Activated T-helper 2 cell treated with anti-CD3 and anti-CD28 coated beads, Interferon-gamma antibody, Interleukin-2, Interleukin-4, amounts not matched to agents 10 μg/mL and 5 μg/mL and 100 μg/mL, durations not matched to agents 14 hours and 24 hours and 36 hours (primary cell): ENCODE measurements around the gene LOXL1. TPM values are rescaled to one million over a fixed set of nuclear protein-coding genes. Genes with fewer than 3 reads are reported as not detected.

Experiments used
- DNase-seq: peaks from one replicate; pipeline ENCODE4 v3.0.0; 2021; ENCODE audit warnings: low spot score
- H3K27ac Mint-ChIP-seq: one replicate; pipeline ENCODE4 v1.8.0; 2021; ENCODE audit warnings: mixed read lengths
- H3K27me3 Mint-ChIP-seq: one replicate; pipeline ENCODE4 v1.8.0; 2021; ENCODE audit warnings: low read depth, mixed read lengths
- H3K36me3 Mint-ChIP-seq: one replicate; pipeline ENCODE4 v1.8.0; 2021; ENCODE audit warnings: low read depth, mixed read lengths
- H3K4me1 Mint-ChIP-seq: one replicate; pipeline ENCODE4 v1.8.0; 2021; ENCODE audit warnings: low read depth, mixed read lengths
- H3K4me3 Mint-ChIP-seq: one replicate; pipeline ENCODE4 v1.8.0; 2021; ENCODE audit warnings: low read depth, mild to moderate bottlenecking, moderate library complexity, mixed read lengths
- H3K9me3 Mint-ChIP-seq: one replicate; pipeline ENCODE4 v1.8.0; 2021; ENCODE audit warnings: mixed read lengths
- intact Hi-C: fragments of 100-400 bp; cut with micrococcal nuclease; formaldehyde crosslinking; loops from one replicate; pipeline ENCODE4 v1.15.1; 2023
- total RNA-seq: library from RNA; stranded (reverse); gene quantifications from 2 replicates; pipeline ENCODE4 v1.2.3, GENCODE V29; 2022

The LOXL1 gene
- total RNA-seq, 1 donor from 2014 or later, result 0.84 TPM

DNA sequence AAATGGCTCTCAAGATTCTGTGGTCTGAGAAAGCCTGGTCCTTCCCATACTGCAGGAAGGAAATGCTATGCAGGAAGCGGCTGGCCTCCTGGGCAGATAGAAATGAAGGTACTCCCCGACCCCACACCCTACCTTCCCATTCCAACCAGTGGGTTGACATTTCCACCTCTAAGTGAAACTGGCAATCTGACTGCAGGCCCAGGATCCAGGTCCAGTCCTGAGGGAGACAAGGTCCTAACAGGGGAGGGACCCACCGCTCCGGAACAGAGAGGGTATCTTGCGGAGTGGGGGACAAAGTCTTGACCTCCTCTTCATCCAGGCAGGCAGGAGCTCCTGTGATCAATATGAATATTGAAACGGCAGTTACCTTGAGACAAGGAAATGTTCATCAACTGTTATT, 6.6 kb upstream of the LOXL1 start:
- no peak overlapping the region for H3K4me3 Mint-ChIP-seq
- DNase-seq, result no peak
- peaks cover 27% of the 10 kb centered on the region for H3K4me1 Mint-ChIP-seq
- peaks cover 12% of the 10 kb centered on the region for H3K9me3 Mint-ChIP-seq
- peaks cover 21% of the 10 kb centered on the region for H3K36me3 Mint-ChIP-seq
- no peak overlapping the region for H3K27ac Mint-ChIP-seq
- H3K27me3 Mint-ChIP-seq, result no peaks in the 10 kb centered on the region
- intact Hi-C loops, result no loop called here

DNA sequence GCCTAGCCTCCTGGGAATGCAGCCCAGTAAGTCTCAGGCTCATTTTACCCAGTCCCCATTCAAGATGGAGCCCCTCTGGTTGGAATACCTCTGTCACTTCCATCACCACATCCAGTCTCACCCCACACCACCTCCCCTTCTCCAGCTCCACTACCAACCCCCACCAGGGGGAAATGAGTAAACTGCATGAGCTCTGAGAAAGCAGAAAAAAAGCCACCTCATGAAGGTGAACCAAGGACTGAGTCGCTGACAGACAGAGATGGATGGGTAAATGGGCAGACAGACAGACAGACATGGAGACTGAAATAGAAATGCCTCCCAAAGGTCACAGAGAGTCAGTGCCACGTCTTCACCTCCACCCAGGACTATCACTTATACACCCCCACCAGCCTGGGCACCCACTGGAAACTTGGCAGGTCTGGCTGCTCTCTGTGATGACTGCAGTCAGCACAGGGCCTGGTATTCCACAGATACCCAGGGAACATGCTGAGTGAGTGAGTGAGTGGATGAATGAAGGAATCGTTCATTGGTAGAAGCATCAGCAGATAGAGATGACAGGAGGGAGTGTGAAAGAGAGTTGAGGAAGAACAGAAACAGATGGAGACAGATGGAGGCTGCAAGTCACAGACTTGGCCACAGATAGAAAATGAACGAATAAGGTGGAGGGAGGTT, 4.9 kb upstream of the LOXL1 start:
- Mint-ChIP-seq H3K27ac (no peak overlapping the region), H3K36me3 (peaks cover 15% of the 10 kb centered on the region), H3K9me3 (peaks cover 12% of the 10 kb centered on the region), H3K27me3 (peaks cover 7% of the 10 kb centered on the region), H3K4me3 (no peak overlapping the region), H3K4me1 (peaks cover 27% of the 10 kb centered on the region)
- DNase-seq, result no peak
- intact Hi-C loops, result no loop called here

DNA sequence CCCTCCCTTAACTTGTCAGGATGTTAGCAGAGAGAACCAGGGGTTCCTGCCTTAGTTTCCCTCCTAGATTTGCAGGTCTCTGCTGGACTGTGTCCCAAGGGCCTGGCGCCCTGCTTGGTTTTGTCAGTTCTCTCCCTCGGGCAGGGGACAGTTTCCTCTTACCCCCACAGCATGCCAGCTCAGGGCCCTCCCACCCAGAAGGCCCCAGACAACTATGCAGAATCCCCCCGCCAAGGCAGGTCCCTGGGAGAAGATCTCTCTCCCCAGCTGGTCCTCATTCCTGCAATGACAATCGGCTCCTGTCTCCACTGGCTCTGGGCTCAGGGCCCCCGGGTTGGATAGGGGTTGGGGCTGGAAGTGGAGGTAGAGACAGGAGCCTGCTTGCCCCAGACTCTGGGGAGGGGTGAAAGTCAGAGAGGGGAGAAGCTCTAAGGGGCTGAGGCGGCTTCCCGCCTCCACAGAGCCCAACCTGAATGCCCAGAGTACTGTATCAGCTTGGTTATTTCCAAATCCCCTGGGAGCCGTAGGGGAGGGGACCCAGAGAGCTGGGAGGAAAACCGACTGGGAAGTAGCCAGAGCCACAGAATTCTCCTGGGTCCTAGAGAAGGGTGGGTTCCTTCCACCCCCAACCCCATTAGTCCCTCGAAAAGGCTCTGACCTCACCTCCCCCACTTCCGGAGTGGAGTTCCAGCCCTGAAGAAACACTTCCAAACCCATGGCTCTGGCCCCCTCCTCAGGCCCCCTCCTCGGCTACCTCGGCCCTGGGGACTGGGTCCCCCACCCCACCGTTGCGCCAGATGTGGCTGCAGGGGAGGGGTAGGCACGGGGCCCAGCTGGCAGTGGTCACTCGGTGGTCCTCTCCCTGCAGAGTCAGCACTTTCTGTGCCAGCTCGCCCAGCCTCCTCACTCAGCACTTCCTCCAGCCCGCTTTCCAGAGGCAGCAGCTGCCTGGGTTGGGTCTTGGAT, 3.8 kb upstream of the LOXL1 start:
- Mint-ChIP-seq H3K4me3 (no peak overlapping the region), H3K27me3 (peaks cover 7% of the 10 kb centered on the region), H3K27ac (no peak overlapping the region), H3K9me3 (peaks cover 12% of the 10 kb centered on the region), H3K36me3 (peaks cover 13% of the 10 kb centered on the region), H3K4me1 (peaks cover 27% of the 10 kb centered on the region)
- intact Hi-C loops, result no loop called here
- no peak for DNase-seq

DNA sequence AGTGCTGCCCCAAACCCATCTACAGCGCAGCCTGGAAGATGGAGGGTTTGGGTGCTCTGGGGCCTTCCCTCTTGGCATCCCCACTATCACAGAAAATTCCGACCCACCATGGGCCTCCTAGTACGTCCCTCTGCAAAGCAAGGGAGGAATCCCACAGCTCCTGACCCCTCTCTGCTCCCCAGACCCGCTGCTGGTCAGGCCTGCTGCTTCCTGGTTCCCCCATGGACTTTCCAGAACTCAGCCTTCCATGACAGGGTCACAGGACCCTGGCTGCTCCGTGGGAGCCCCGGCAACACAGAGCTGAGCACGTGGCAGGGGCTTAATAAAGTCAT, 3.1 kb upstream of the LOXL1 start:
- H3K9me3 Mint-ChIP-seq, result peaks cover 7% of the 10 kb centered on the region
- DNase-seq, result no peak
- H3K27me3 Mint-ChIP-seq, result peaks cover 7% of the 10 kb centered on the region
- no peak overlapping the region for H3K27ac Mint-ChIP-seq
- H3K4me3 Mint-ChIP-seq, result no peak overlapping the region
- intact Hi-C loops, result no loop called here
- peaks cover 28% of the 10 kb centered on the region for H3K4me1 Mint-ChIP-seq
- peaks cover 7% of the 10 kb centered on the region for H3K36me3 Mint-ChIP-seq

DNA sequence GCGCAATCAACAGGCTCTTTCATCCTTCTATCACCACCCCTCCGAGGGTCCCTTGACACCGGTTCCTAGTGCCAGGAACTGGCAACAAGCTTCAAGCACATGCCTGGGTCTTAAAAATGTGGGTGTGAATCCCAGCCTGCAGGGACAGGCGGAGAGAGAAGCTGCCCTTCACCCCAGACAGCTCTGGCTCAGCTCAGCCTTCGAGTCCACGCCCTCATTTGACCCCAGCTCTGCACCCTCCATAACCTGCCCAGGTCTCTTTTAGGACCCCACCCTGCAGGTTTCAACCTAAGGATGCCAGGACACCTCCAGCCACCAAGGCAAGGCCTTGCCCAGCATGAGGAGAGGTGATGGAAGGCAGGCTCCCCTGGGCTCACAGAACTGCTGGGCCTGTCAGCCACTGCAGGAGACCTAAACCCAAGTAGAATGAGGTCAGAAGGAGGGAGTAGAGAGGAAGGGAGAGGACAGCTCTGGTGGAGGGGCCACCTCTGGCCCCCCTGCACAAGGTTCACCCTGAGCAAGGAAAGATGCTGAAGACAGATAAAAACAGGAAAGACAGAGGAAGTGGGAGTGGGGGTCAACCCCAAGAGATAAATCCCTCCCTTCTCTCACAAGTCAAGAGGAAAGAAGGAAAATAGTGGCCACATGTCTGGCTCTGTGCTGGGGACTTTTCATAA, 2.6 kb upstream of the LOXL1 start:
- peak overlapping the region; percentile 62 for H3K27ac Mint-ChIP-seq
- peaks cover 9% of the 10 kb centered on the region for H3K27me3 Mint-ChIP-seq
- peaks cover 30% of the 10 kb centered on the region for H3K4me1 Mint-ChIP-seq
- intact Hi-C loops, result loop anchor here (2.0 kb wide), 1 partner anchor 41 kb away; no protein-coding TSS in a partner anchor
- peaks cover 5% of the 10 kb centered on the region for H3K36me3 Mint-ChIP-seq
- H3K4me3 Mint-ChIP-seq, result no peak overlapping the region
- no peak for DNase-seq
- H3K9me3 Mint-ChIP-seq, result peaks cover 5% of the 10 kb centered on the region

DNA sequence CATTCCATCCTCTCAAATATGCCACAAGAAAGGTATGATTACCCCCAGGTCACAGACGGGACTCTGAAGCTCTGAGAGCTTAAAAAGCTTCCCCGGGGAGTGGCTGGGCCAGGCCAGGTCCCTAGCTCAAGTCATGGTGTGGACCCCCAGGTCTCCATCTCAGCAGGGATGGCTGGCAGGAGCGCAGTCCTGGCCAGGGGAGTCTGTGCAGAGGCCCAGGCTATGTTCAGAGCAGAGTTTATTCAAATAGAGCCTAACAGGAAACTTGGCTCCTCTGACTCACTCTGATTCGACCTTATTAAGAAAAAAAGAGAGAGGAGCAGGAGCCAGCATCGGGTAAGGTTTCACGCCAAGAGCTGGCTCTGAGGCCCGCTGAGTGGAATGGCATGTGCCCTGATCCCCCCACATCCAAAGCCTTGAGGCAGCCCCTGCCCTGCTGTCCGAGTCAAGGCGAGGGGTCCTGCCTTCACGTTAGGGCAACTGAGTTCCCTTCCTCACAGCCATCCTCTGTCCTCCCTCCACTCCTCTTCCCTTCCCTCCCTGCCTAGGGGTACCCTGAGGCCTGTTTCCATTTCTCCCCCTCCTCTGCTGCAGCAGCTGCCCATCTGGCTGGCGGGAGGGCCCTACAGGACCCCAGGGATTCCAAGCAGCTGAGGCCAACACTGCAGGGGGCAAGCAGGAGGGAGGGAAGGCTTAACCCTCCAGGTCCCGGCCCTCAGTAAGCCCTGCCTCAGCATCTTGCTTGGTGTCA, 1.9 kb upstream of the LOXL1 start:
- peaks cover 33% of the 10 kb centered on the region for H3K4me1 Mint-ChIP-seq
- H3K36me3 Mint-ChIP-seq, result no peaks in the 10 kb centered on the region
- intact Hi-C loops, result loop anchor here (2.0 kb wide), 1 partner anchor 40 kb away; no protein-coding TSS in a partner anchor
- no peaks in the 10 kb centered on the region for H3K9me3 Mint-ChIP-seq
- no peak for DNase-seq
- no peak overlapping the region for H3K4me3 Mint-ChIP-seq
- H3K27ac Mint-ChIP-seq, result peak overlapping the region; percentile 62
- peaks cover 9% of the 10 kb centered on the region for H3K27me3 Mint-ChIP-seq

DNA sequence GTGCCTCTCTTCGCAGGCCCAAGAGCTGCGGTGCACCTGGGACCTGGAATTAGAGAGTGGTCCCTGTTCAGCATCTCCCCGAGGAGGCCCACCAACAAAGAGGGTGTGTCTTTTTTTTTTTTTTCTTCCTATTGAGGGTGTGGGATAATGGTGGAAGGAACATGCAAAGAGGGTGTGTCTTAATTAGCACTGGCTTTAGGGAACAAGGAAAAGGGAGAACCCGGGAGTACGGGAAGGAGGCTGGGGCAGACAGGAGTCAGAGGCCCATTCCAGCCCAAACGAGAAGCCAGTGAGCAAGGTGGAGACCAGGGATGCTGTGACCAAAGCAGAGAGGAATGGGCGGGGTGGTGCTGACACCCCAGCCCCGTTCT, 429 bp upstream of the LOXL1 start:
- no peak for DNase-seq
- H3K4me1 Mint-ChIP-seq, result peaks cover 29% of the 10 kb centered on the region
- intact Hi-C loops, result loop anchor here (2.0 kb wide), 1 partner anchor 39 kb away; no protein-coding TSS in a partner anchor
- peak overlapping the region; percentile 50 for H3K4me3 Mint-ChIP-seq
- H3K27me3 Mint-ChIP-seq, result peaks cover 9% of the 10 kb centered on the region
- H3K27ac Mint-ChIP-seq, result no peak overlapping the region
- H3K36me3 Mint-ChIP-seq, result no peaks in the 10 kb centered on the region
- no peaks in the 10 kb centered on the region for H3K9me3 Mint-ChIP-seq

DNA sequence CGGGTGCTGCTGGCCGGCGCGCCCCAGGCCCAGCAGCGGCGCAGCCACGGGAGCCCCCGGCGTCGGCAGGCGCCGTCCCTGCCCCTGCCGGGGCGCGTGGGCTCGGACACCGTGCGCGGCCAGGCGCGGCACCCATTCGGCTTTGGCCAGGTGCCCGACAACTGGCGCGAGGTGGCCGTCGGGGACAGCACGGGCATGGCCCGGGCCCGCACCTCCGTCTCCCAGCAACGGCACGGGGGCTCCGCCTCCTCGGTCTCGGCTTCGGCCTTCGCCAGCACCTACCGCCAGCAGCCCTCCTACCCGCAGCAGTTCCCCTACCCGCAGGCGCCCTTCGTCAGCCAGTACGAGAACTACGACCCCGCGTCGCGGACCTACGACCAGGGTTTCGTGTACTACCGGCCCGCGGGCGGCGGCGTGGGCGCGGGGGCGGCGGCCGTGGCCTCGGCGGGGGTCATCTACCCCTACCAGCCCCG, 777 bp downstream of the LOXL1 start:
- peaks cover 20% of the 10 kb centered on the region for H3K4me1 Mint-ChIP-seq
- peak overlapping the region; percentile 39 for H3K4me3 Mint-ChIP-seq
- no peak for DNase-seq
- intact Hi-C loops, result no loop called here
- no peaks in the 10 kb centered on the region for H3K9me3 Mint-ChIP-seq
- no peaks in the 10 kb centered on the region for H3K36me3 Mint-ChIP-seq
- no peak overlapping the region for H3K27ac Mint-ChIP-seq
- peaks cover 9% of the 10 kb centered on the region for H3K27me3 Mint-ChIP-seq

DNA sequence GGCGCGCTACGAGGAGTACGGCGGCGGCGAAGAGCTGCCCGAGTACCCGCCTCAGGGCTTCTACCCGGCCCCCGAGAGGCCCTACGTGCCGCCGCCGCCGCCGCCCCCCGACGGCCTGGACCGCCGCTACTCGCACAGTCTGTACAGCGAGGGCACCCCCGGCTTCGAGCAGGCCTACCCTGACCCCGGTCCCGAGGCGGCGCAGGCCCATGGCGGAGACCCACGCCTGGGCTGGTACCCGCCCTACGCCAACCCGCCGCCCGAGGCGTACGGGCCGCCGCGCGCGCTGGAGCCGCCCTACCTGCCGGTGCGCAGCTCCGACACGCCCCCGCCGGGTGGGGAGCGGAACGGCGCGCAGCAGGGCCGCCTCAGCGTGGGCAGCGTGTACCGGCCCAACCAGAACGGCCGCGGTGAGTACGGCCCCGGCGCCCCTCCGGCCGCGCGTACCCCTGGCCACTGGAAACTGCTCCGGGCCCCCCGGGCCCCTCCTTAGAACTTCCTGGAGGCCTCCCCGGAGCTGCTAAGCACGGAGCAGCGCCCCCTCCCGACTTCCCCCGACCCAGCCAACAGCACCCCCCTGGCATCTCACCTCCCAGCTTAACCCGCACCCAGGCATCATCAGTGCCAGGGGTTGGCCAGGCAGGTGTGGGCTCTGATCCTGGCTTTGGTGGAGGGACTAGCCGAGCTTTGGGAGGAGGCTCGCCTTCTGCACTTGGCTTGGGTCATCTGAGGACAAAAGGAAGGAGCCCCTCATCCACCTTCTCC, 1.4 kb downstream of the LOXL1 start:
- H3K27ac Mint-ChIP-seq, result no peak overlapping the region
- peaks cover 20% of the 10 kb centered on the region for H3K4me1 Mint-ChIP-seq
- no peaks in the 10 kb centered on the region for H3K36me3 Mint-ChIP-seq
- H3K4me3 Mint-ChIP-seq, result peak overlapping the region; percentile 69
- peaks cover 9% of the 10 kb centered on the region for H3K27me3 Mint-ChIP-seq
- intact Hi-C loops, result no loop called here
- peak; percentile 57 for DNase-seq
- no peaks in the 10 kb centered on the region for H3K9me3 Mint-ChIP-seq

DNA sequence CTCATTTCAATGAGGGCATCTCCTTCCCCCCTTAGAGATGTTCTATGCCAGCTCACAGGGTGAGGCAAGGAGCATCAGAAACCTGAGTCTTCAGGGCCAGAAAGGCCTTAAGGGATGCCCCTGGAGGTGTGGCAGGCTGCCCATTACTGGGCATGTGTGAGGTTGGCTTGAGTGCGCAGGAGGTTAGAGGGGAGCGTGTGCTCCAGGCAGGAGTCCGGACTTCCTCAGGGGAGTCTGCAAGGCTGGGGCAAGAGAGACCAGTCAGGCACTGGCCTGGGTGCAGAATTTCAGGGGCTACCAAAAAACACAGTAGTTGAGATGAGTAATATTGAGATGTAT, 1.9 kb downstream of the LOXL1 start:
- Mint-ChIP-seq H3K27ac (no peak overlapping the region), H3K4me1 (peaks cover 20% of the 10 kb centered on the region), H3K4me3 (peak overlapping the region; percentile 69), H3K36me3 (no peaks in the 10 kb centered on the region), H3K27me3 (peaks cover 9% of the 10 kb centered on the region), H3K9me3 (no peaks in the 10 kb centered on the region)
- intact Hi-C loops, result no loop called here
- no peak for DNase-seq

DNA sequence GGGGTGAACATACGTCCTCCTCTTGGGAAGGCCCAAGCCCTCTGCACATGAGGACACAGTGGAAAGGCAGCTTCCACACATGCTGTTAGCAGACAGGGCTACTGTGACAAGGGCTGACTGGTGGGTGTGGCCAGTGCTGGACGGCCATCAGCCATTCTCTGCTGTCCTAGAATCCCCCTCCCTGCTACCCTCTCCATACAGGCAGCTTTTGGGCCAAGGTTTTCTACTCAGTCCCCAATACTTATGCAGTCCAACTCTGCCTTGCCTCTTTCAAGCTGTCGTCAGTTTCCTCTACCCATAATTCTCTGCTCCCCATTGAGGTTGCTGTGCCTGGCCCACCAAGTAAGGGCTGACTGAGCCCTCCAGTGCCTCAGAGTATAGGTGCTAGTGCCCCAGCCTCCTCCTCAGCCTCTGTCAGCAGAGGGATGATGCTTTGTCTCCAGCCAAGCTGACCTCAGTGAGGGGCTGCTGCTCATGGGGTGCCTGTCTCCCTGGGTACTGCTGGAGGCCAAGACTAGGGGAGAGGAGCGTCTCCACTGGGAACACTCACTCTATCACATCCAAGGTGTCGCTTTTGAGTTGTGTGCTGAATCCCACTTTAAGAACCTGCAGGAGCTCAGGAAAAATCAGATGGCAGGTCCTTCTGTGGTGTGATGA, 2.8 kb downstream of the LOXL1 start:
- H3K27me3 Mint-ChIP-seq, result peaks cover 9% of the 10 kb centered on the region
- no peak for DNase-seq
- no peak overlapping the region for H3K27ac Mint-ChIP-seq
- H3K4me3 Mint-ChIP-seq, result peak overlapping the region; percentile 27
- peaks cover 14% of the 10 kb centered on the region for H3K4me1 Mint-ChIP-seq
- no peaks in the 10 kb centered on the region for H3K9me3 Mint-ChIP-seq
- intact Hi-C loops, result no loop called here
- H3K36me3 Mint-ChIP-seq, result no peaks in the 10 kb centered on the region
